HepG2 (cell line): Measurements from ENCODE around the gene PSMD5. TPM values are rescaled to one million over a fixed set of nuclear protein-coding genes. Genes with fewer than 3 reads are reported as not detected.

Experiments used
- ARNTL ChIP-seq: sonication (generic); formaldehyde crosslinking; IDR thresholded peaks from 2 replicates; pipeline ENCODE4 v1.4.0; 2020; ENCODE audit warnings: mild to moderate bottlenecking, missing genetic modification reagents
- HOXD1 ChIP-seq: sonication (generic); formaldehyde crosslinking; IDR thresholded peaks from 2 replicates; pipeline ENCODE4 v1.5.0; 2020; ENCODE audit warnings: missing genetic modification reagents
- MAFG ChIP-seq: sonication (generic); formaldehyde crosslinking; IDR thresholded peaks from 2 replicates; pipeline ENCODE4 v1.5.1; 2020; ENCODE audit warnings: mild to moderate bottlenecking, missing genetic modification reagents
- REL ChIP-seq: sonication (generic); formaldehyde crosslinking; conservative IDR thresholded peaks from 2 replicates; pipeline ENCODE4 v1.8.0; 2022; ENCODE audit warnings: mild to moderate bottlenecking, missing genetic modification reagents, moderate library complexity
- SNAI1 ChIP-seq: sonication (generic); formaldehyde crosslinking; IDR thresholded peaks from 2 replicates; pipeline ENCODE4 v1.5.0; 2020; ENCODE audit warnings: mild to moderate bottlenecking, missing genetic modification reagents, borderline replicate concordance
- TAF15 ChIP-seq: fragments of 200-400 bp; formaldehyde crosslinking; IDR thresholded peaks from one replicate; pipeline ENCODE4 v1.6.1; 2018; ENCODE audit warnings: mild to moderate bottlenecking, low read depth, low read length; ENCODE audit not compliant: poor library complexity, severe bottlenecking
- ZNF260 ChIP-seq: sonication (generic); formaldehyde crosslinking; IDR thresholded peaks from 2 replicates; pipeline ENCODE4 v1.4.0; 2020; ENCODE audit warnings: missing genetic modification reagents, low read depth, mild to moderate bottlenecking, borderline replicate concordance
- ZNF432 ChIP-seq: sonication (generic); formaldehyde crosslinking; IDR thresholded peaks from 2 replicates; pipeline ENCODE4 v1.5.0; 2020; ENCODE audit warnings: missing genetic modification reagents, mild to moderate bottlenecking, borderline replicate concordance
- ZNF782 ChIP-seq: sonication (generic); formaldehyde crosslinking; IDR thresholded peaks from 2 replicates; pipeline ENCODE4 v1.4.0; 2020; ENCODE audit warnings: missing genetic modification reagents, mild to moderate bottlenecking, borderline replicate concordance
- ZNF839 ChIP-seq: sonication (generic); formaldehyde crosslinking; IDR thresholded peaks from 2 replicates; pipeline ENCODE4 v1.4.0; 2020; ENCODE audit warnings: missing genetic modification reagents, mild to moderate bottlenecking, borderline replicate concordance
- polyA plus RNA-seq, 8 experiments: library from polyadenylated mRNA; depleted of rRNA in 3 of 8; stranded (reverse) in 7 of 8; unstranded in 1 of 8; fragments of >200 nt; fragmentation: Illumina TruSeq in 4 of 8; extraction: Trizol in 4 of 8; gene quantifications; 2 replicates each; pipeline versions ENCODE4 v1.2.1 to v1.2.3, GENCODE V29; 2011 to 2016; ENCODE audit warnings: low read depth in 4 of 8, missing spikeins in 1 of 8, mixed read lengths in 1 of 8; ENCODE audit not compliant: insufficient read depth in 1 of 8
- total RNA-seq, 5 experiments: library from RNA; depleted of rRNA; stranded (reverse); fragments of >200 nt; fragmentation: Illumina TruSeq; extraction: Trizol; gene quantifications; 2 replicates each; pipeline ENCODE4 v1.2.3, GENCODE V29; 2016; ENCODE audit warnings: low read depth in 1 of 5
- TF ChIP-seq, protein P1 (sequence below): sonication (generic); formaldehyde crosslinking; IDR thresholded peaks from 2 replicates; pipeline ENCODE4 v1.5.0; 2020; ENCODE audit warnings: missing genetic modification reagents
- TF ChIP-seq, protein P2 (sequence below): sonication (generic); formaldehyde crosslinking; IDR thresholded peaks from 2 replicates; pipeline ENCODE4 v1.5.1; 2020; ENCODE audit warnings: mild to moderate bottlenecking, missing genetic modification reagents, moderate library complexity
- TF ChIP-seq, protein P3 (sequence below): sonication (generic); formaldehyde crosslinking; IDR thresholded peaks from 2 replicates; pipeline ENCODE4 v1.9.0; 2021; ENCODE audit warnings: missing genetic modification reagents, borderline replicate concordance
- TF ChIP-seq, protein P4 (sequence below): sonication (generic); formaldehyde crosslinking; IDR thresholded peaks from 2 replicates; pipeline ENCODE4 v1.8.0; 2022; ENCODE audit warnings: low read depth, missing genetic modification reagents
- TF ChIP-seq, protein P5 (sequence below), 2 experiments: sonication (generic) in 1 of 2; formaldehyde crosslinking in 1 of 2; IDR thresholded peaks; 2 replicates each; pipeline versions ENCODE4 v1.5.1 to v1.6.1; 2011 to 2020; ENCODE audit warnings: borderline replicate concordance in 1 of 2, low read depth in 1 of 2, low read length in 1 of 2, mild to moderate bottlenecking in 1 of 2, missing genetic modification reagents in 1 of 2, moderate library complexity in 1 of 2

The PSMD5 gene
- total and polyA plus RNA-seq, 2 of the 13 experiments (the other 11 are each of a cell fraction or from before 2014, with no cell fraction given): 12.7 to 18.1 TPM

DNA sequence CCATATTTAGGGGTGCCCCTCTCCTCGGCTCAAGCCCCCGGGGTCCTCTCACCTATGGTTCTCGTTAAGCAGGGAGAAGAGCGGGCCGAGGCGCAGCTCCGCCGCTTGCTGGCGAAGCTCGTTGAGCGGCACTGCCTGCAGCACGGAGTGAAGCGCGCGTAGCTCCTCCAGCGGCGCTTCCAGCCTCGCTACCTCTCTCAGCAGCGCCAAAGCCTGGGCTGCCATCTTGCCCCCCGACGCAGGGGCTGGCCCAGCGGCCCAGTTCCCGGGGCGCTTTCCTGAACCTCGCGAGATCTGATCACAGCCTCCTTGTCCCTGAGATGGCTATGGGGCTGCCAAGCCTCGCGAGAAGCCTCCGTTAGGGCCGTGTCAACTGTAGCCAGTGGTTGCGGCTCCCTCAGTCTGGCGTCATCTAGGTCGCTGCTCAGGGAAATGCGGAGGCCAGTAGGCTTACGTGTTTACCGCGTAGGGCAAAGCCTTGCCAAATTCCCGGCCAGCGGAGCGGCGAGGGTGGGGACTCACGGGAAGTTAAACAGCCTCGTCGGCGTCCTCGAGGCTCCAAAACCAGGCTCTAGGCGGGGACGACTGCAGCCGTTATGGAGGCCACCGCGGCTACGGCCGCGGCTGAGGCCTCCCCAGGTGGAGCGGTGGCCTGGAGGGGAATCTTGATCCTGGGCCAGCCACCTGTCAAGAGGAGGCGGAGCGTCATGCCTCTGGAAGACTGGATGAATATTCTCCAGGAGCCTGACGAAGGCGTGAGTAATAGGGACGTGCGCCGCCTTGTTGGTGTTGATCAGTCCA, at the start of gene PSMD5 (continued):
- TF ChIP-seq, protein P1, sequence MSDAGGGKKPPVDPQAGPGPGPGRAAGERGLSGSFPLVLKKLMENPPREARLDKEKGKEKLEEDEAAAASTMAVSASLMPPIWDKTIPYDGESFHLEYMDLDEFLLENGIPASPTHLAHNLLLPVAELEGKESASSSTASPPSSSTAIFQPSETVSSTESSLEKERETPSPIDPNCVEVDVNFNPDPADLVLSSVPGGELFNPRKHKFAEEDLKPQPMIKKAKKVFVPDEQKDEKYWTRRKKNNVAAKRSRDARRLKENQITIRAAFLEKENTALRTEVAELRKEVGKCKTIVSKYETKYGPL (CRISPR knock-in tag): no peak
- TF ChIP-seq ZNF839 (CRISPR knock-in tag) (peak; percentile 85; the same call in 1 of the 2 replicates), ZNF432 (CRISPR knock-in tag) (no peak), HOXD1 (CRISPR knock-in tag) (peak; percentile 69; the same call in 1 of the 2 replicates), ARNTL (no peak; the same call in 1 of the 2 replicates), TAF15 (peak; percentile 70), ZNF260 (no peak), REL (CRISPR knock-in tag) (no peak), ZNF782 (CRISPR knock-in tag) (peak; percentile 52; the same call in 1 of the 2 replicates), MAFG (CRISPR knock-in tag) (no peak), SNAI1 (CRISPR knock-in tag) (peak; percentile 61; the same call in 1 of the 2 replicates)
- TF ChIP-seq, protein P2, sequence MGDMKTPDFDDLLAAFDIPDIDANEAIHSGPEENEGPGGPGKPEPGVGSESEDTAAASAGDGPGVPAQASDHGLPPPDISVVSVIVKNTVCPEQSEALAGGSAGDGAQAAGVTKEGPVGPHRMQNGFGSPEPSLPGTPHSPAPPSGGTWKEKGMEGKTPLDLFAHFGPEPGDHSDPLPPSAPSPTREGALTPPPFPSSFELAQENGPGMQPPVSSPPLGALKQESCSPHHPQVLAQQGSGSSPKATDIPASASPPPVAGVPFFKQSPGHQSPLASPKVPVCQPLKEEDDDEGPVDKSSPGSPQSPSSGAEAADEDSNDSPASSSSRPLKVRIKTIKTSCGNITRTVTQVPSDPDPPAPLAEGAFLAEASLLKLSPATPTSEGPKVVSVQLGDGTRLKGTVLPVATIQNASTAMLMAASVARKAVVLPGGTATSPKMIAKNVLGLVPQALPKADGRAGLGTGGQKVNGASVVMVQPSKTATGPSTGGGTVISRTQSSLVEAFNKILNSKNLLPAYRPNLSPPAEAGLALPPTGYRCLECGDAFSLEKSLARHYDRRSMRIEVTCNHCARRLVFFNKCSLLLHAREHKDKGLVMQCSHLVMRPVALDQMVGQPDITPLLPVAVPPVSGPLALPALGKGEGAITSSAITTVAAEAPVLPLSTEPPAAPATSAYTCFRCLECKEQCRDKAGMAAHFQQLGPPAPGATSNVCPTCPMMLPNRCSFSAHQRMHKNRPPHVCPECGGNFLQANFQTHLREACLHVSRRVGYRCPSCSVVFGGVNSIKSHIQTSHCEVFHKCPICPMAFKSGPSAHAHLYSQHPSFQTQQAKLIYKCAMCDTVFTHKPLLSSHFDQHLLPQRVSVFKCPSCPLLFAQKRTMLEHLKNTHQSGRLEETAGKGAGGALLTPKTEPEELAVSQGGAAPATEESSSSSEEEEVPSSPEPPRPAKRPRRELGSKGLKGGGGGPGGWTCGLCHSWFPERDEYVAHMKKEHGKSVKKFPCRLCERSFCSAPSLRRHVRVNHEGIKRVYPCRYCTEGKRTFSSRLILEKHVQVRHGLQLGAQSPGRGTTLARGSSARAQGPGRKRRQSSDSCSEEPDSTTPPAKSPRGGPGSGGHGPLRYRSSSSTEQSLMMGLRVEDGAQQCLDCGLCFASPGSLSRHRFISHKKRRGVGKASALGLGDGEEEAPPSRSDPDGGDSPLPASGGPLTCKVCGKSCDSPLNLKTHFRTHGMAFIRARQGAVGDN (CRISPR knock-in tag): peak; percentile 97
- TF ChIP-seq, protein P3, sequence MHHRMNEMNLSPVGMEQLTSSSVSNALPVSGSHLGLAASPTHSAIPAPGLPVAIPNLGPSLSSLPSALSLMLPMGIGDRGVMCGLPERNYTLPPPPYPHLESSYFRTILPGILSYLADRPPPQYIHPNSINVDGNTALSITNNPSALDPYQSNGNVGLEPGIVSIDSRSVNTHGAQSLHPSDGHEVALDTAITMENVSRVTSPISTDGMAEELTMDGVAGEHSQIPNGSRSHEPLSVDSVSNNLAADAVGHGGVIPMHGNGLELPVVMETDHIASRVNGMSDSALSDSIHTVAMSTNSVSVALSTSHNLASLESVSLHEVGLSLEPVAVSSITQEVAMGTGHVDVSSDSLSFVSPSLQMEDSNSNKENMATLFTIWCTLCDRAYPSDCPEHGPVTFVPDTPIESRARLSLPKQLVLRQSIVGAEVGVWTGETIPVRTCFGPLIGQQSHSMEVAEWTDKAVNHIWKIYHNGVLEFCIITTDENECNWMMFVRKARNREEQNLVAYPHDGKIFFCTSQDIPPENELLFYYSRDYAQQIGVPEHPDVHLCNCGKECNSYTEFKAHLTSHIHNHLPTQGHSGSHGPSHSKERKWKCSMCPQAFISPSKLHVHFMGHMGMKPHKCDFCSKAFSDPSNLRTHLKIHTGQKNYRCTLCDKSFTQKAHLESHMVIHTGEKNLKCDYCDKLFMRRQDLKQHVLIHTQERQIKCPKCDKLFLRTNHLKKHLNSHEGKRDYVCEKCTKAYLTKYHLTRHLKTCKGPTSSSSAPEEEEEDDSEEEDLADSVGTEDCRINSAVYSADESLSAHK (CRISPR knock-in tag): no peak
- TF ChIP-seq, protein P4, sequence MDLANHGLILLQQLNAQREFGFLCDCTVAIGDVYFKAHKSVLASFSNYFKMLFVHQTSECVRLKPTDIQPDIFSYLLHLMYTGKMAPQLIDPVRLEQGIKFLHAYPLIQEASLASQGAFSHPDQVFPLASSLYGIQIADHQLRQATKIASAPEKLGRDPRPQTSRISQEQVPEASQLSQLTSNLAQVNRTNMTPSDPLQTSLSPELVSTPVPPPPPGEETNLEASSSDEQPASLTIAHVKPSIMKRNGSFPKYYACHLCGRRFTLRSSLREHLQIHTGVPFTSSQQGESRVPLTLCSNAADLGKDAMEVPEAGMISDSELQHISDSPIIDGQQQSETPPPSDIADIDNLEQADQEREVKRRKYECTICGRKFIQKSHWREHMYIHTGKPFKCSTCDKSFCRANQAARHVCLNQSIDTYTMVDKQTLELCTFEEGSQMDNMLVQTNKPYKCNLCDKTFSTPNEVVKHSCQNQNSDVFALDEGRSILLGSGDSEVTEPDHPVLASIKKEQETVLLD (CRISPR knock-in tag): peak; percentile 38; the same call in 1 of the 2 replicates
- TF ChIP-seq, protein P5, sequence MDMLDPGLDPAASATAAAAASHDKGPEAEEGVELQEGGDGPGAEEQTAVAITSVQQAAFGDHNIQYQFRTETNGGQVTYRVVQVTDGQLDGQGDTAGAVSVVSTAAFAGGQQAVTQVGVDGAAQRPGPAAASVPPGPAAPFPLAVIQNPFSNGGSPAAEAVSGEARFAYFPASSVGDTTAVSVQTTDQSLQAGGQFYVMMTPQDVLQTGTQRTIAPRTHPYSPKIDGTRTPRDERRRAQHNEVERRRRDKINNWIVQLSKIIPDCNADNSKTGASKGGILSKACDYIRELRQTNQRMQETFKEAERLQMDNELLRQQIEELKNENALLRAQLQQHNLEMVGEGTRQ (IDR thresholded peaks at IDR 0.05; ENCODE audit: low read depth, low read length): no peak
- TF ChIP-seq, protein P5 (CRISPR knock-in tag; IDR thresholded peaks at IDR 0.05; ENCODE audit: borderline replicate concordance): no peak
